Measurements from ENCODE around the gene C1orf87. TPM values are rescaled to one million over a fixed set of nuclear protein-coding genes. Genes with fewer than 3 reads are reported as not detected.

The C1orf87 gene
- total RNA-seq, 1 donor from 2014 or later: not detected

GRCh38 chr1:60063561-60063960, 10.0 kb downstream of the C1orf87 start:
- no peak for DNase-seq (ENCODE audit: low read depth, low spot score)

GRCh38 chr1:60059468-60059867, 14.1 kb downstream of the C1orf87 start:
- DNase-seq (ENCODE audit: low read depth, low spot score): no peak

- no peak for DNase-seq (ENCODE audit: low read depth, low spot score)
These were observed 18.2 kb downstream of the C1orf87 start for GRCh38 chr1:60055336-60055735.

- no peak for DNase-seq (ENCODE audit: low read depth, low spot score)
These were observed 19.2 kb downstream of the C1orf87 start for GRCh38 chr1:60054374-60054773.

- no peak for DNase-seq (ENCODE audit: low read depth, low spot score)
These were observed 21.0 kb downstream of the C1orf87 start for GRCh38 chr1:60052601-60053000.

DNA sequence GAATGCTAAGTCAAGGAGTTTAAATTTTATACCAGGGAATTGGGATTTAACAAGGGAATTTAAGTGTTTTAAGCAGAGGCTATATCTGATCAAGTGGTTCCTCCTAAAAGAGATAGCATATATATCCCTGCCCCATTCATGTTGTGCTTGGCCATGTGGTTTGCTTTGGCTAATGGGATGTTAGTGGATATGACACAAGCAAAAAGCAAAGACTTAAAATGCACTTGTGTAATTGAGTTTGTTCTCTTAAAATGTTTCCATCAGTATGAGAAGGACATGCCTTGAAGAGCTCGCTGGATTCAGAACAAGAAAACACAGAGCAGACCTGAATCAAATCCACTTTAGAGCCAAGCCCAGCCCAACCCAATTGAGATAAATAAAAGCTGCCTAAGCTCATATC, 22.4 kb downstream of the C1orf87 start:
- no peak for DNase-seq (ENCODE audit: low read depth, low spot score)

GRCh38 chr1:60049188-60049587, 24.4 kb downstream of the C1orf87 start:
- DNase-seq (ENCODE audit: low read depth, low spot score): no peak

DNA sequence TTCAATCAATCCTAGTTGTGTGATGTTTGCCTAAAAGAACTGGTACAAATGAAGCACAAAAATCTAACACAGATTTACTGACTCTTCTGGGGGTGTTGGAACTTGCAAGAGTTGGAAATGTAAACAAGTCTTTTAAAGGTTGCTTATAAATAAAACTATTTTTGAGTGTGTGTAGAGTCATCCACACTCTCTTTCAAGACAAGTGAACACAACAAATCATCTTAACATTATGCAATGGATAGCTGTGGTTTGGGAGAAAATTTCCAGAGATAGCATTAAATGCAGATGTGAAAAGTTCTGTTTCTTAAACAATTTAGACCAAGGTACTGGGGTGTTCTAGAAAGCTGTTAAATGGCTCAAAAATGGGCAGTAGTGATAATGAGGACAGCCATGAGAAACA, 28.7 kb downstream of the C1orf87 start:
- no peak for DNase-seq (ENCODE audit: low read depth, low spot score)

GRCh38 chr1:60041783-60042182, 31.8 kb downstream of the C1orf87 start:
- no peak for DNase-seq (ENCODE audit: low read depth, low spot score)

DNA sequence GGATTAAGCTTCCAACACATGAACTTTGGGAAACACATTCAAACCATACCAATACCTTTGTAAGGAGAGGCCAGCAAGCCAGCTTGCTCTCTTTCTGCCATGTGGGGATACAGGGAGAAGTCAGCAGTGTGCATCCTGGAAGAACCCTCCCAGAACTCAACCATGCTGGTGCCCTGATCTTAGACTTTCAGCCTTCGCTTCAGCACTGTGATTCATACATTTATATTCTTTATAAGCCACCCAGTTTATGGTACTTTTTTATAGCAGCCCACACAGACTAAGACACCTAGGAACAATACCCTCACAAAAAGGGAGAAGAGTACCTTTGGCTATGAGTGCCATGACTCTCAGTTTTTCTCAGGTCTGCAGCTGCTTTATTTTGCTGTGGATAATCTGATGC, 35.9 kb downstream of the C1orf87 start:
- DNase-seq (ENCODE audit: low read depth, low spot score): no peak

GRCh38 chr1:60036856-60037460, 36.6 kb downstream of the C1orf87 start:
- DNase-seq (ENCODE audit: low read depth, low spot score): no peak

DNA sequence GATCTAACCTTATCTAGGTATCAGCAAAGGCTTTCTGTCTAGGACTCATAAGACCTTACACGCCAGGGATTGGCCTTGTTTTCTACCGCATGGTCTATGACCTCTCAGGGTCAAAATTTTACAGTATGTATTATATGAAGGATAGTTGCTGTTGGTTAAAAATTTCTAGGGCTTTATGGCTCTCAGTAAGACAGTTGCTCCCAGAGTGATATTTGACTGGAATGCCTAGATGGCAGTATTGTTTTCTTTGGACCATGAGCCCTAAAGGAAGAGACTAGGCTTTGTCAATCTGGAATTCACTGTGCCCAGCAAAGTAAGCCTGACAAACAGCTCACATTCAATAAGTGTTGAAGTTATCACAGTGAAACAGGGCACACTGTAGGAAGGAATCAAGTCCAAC, 37.6 kb downstream of the C1orf87 start:
- no peak for DNase-seq (ENCODE audit: low read depth, low spot score)

- DNase-seq (ENCODE audit: low read depth, low spot score): no peak
These were observed 38.6 kb downstream of the C1orf87 start for GRCh38 chr1:60034999-60035398.

DNA sequence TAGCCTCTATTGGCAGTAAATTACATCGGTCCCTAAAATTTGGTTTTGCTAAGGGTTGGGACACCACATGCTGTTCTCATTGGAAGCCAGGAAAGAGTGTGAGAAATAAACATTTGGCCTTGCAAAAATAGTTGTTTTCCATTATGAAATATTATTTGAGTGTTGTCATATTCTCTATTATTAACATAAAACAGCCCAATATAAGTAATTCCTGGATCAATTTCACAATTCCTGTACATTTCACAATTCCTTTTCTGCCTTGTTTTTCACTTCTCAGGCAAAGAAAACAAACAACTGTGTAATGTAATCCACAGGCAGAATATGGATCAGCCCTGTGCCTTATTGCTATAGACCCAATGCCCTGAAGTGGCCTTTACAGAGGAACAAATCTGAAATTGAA, 40.5 kb downstream of the C1orf87 start:
- no peak for DNase-seq (ENCODE audit: low read depth, low spot score)

- DNase-seq (ENCODE audit: low read depth, low spot score): no peak
These were observed 42.4 kb downstream of the C1orf87 start for GRCh38 chr1:60031146-60031545.

DNA sequence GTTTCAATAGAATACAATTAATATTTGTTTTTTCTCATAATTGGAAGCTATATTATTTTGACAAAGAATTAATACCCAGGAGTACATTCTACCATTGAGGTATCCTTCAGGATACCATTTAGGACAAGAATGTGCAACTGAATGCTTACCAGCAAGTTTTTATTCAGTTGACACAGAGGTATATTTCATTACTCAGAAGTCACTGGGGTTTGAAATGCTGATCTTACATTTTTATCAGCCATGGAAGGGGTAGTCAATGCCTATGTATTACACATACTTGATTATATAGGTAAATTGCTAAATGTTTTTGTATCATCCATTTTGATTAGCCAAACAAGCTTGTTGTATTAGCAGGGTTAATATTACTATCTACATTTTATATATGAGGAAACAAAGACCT, 48.0 kb downstream of the C1orf87 start:
- DNase-seq (ENCODE audit: low read depth, low spot score): no peak

- no peak for DNase-seq (ENCODE audit: low read depth, low spot score)
These were observed 55.9 kb downstream of the C1orf87 start for GRCh38 chr1:60017508-60018205.

- DNase-seq (ENCODE audit: low read depth, low spot score): no peak
These were observed 62.9 kb downstream of the C1orf87 start for GRCh38 chr1:60010690-60011089.

DNA sequence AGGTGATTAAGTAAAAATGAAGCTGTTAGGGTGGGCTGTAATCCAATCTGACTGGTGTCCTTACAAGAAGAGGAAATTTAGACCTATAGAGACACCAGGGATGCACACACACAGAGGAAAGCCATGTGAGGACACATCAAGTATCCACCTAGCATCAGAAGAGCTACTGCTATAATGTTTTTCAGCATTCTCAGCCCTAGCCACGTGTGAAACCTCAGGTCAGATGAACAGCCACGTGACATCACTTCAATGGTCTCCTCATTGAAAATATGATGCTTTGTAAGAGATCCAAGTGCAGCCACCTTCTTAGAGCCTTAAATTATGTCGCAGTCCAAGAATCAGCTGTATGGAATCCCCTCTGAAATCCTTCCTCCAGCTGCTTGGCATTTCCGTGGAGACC, 65.1 kb downstream of the C1orf87 start:
- DNase-seq (ENCODE audit: low read depth, low spot score): no peak

DNA sequence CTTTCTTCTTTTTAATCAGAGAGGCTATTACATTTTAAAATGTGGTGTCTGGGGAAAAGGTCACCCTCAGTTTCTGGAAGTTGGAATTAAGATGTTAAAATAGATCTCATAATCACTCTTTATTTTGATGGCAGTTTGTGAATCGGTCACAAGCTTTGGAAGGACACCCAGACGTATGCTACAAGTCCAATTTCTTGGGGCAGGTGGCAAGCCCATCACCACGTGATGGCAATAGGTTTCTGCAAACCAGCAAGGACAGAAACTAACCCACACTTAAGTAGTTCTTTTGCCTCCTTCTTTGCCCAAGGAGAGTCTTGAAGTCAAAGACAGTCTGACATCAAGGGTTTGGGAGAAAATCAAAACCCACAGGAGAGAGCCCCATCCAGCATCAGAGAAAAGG, 72.9 kb downstream of the C1orf87 start:
- DNase-seq (ENCODE audit: low read depth, low spot score): no peak

DNA sequence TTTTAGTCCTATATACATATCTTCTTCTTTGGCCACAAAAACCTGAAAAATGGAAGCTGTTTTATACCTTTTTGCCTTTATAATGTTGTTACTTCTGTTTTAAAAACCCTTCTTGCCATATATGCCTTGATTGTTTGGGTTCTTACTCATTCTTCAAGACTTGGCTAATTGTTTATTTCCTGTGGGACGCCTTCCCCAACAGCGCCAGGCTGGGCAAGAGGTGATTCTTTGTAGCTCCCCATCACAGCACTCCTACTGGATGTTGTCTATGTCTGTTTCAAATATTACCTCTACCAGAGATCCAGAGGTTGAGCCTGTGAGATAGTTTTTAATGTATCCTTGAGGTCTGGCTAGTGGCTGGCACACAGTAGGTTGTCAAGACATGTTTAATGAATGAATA, 73.8 kb downstream of the C1orf87 start:
- DNase-seq (ENCODE audit: low read depth, low spot score): no peak

- DNase-seq (ENCODE audit: low read depth, low spot score): no peak
These were observed 74.6 kb downstream of the C1orf87 start for GRCh38 chr1:59999006-59999405.

- no peak for DNase-seq (ENCODE audit: low read depth, low spot score)
These were observed 76.0 kb downstream of the C1orf87 start for GRCh38 chr1:59997479-59998115.

Measured in pulmonary artery endothelial cell (primary cell).